ENCODE results near the gene PRKAB2. TPM values are rescaled to one million over a fixed set of nuclear protein-coding genes. Genes with fewer than 3 reads are reported as not detected.

The PRKAB2 gene
- total and polyA plus RNA-seq, 9 of the 15 experiments (the other 6 are each of a cell fraction or from before 2014, with no cell fraction given): 2.3 to 20.8 (median 7.9) TPM

GRCh38 chr1:147201786-147202185 is 29.5 kb upstream of the PRKAB2 start:
- FAIRE-seq (no peak), ATAC-seq (no peak), DNase-seq (ENCODE audit: extremely low read depth in 1 of 4, low spot score in 3 of 4) (no peak)
- ChIA-PET CTCF (ENCODE audit: low intra/inter-chr PET ratio) (no interaction called here), POLR2A (interaction anchor here (0.8 to 1.5 kb wide), 2 partner anchors 9 to 12 kb away, joined by 3 to 5 read pairs; no protein-coding TSS in a partner anchor)
- Histone ChIP-seq H3K9me3 (replicated peaks; ENCODE audit: control insufficient read depth, insufficient read depth, low read depth, low read length) (no peaks in the 10 kb centered on the region), H3K27me3 (ENCODE audit: control insufficient read depth in 2 of 2, insufficient read depth in 2 of 2, low read length in 2 of 2) (peaks cover 0 to 8% of the 10 kb centered on the region in 2 experiments; a peak in 3 of 5 replicates), H3K4me1 (replicated peaks in 1 of 2; ENCODE audit: control insufficient read depth in 2 of 2, insufficient read depth in 2 of 2, low read length in 2 of 2) (no peaks in the 10 kb centered on the region), H3K27ac (ENCODE audit: extremely low read depth, low read depth, low read length) (no peak overlapping the region), H4K20me1 (replicated peaks; ENCODE audit: control insufficient read depth, insufficient read depth, low read length) (no peaks in the 10 kb centered on the region), H3K9me1 (ENCODE audit: control insufficient read depth, insufficient read depth, low read length) (no peaks in the 10 kb centered on the region), H2AFZ (ENCODE audit: low read depth, low read length) (no peak overlapping the region), H3K4me3 (no peak overlapping the region), H3K36me3 (ENCODE audit: control insufficient read depth, insufficient read depth, low read length) (no peaks in the 10 kb centered on the region), H3K4me2 (ENCODE audit: insufficient read depth, low read length) (no peak overlapping the region), H3K9ac (ENCODE audit: insufficient read depth in 1 of 2, low read depth in 2 of 2, low read length in 2 of 2) (no peak overlapping the region), H3K79me2 (ENCODE audit: control insufficient read depth, insufficient read depth, low read length) (no peaks in the 10 kb centered on the region)
- intact Hi-C loops (cut with micrococcal nuclease) (no loop called here), in situ Hi-C loops (cut with MboI) (no loop called here)
- 5% methylated on average over 1 of the region's 1 CpG for WGBS (ENCODE audit: insufficient coverage, low coverage, missing lambda C conversion rate)
- no TSS peak for BruUV-seq (replicated peaks)
- no peak for TF ChIP-seq NR2F6 (CRISPR knock-in tag; IDR thresholded peaks at IDR 0.05)
- TF ChIP-seq ZNF695 (CRISPR knock-in tag; IDR thresholded peaks at IDR 0.05): no peak
- TF ChIP-seq MIER1 (IDR thresholded peaks at IDR 0.05; ENCODE audit: low read depth): no peak
- no peak for TF ChIP-seq SPI1 (IDR thresholded peaks at IDR 0.05; ENCODE audit: borderline replicate concordance, low read depth, low read length)
- TF ChIP-seq, protein P1, sequence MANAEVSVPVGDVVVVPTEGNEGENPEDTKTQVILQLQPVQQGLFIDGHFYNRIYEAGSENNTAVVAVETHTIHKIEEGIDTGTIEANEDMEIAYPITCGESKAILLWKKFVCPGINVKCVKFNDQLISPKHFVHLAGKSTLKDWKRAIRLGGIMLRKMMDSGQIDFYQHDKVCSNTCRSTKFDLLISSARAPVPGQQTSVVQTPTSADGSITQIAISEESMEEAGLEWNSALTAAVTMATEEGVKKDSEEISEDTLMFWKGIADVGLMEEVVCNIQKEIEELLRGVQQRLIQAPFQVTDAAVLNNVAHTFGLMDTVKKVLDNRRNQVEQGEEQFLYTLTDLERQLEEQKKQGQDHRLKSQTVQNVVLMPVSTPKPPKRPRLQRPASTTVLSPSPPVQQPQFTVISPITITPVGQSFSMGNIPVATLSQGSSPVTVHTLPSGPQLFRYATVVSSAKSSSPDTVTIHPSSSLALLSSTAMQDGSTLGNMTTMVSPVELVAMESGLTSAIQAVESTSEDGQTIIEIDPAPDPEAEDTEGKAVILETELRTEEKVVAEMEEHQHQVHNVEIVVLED (CRISPR knock-in tag; IDR thresholded peaks at IDR 0.05): no peak
- TF ChIP-seq ZNF551 (CRISPR knock-in tag; IDR thresholded peaks at IDR 0.05): no peak
- TF ChIP-seq POLR2H (tag; IDR thresholded peaks at IDR 0.05; ENCODE audit: low read depth): no peak
- TF ChIP-seq U2AF1 (optimal IDR thresholded peaks at IDR 0.05; ENCODE audit: low read depth, low read length): no peak
- TF ChIP-seq PCBP1 (IDR thresholded peaks at IDR 0.05; ENCODE audit: low read depth, low read length, poor library complexity, severe bottlenecking): no peak
- TF ChIP-seq TBP (optimal IDR thresholded peaks at IDR 0.05; ENCODE audit: low read depth, low read length): no peak
- TF ChIP-seq ZNF584 (CRISPR knock-in tag; IDR thresholded peaks at IDR 0.05; ENCODE audit: low read depth): no peak
- no peak for TF ChIP-seq NBN (IDR thresholded peaks at IDR 0.05; ENCODE audit: low read depth)
- no peak for TF ChIP-seq PURB (CRISPR knock-in tag; IDR thresholded peaks at IDR 0.05; ENCODE audit: low read depth)
- TF ChIP-seq, protein P2, sequence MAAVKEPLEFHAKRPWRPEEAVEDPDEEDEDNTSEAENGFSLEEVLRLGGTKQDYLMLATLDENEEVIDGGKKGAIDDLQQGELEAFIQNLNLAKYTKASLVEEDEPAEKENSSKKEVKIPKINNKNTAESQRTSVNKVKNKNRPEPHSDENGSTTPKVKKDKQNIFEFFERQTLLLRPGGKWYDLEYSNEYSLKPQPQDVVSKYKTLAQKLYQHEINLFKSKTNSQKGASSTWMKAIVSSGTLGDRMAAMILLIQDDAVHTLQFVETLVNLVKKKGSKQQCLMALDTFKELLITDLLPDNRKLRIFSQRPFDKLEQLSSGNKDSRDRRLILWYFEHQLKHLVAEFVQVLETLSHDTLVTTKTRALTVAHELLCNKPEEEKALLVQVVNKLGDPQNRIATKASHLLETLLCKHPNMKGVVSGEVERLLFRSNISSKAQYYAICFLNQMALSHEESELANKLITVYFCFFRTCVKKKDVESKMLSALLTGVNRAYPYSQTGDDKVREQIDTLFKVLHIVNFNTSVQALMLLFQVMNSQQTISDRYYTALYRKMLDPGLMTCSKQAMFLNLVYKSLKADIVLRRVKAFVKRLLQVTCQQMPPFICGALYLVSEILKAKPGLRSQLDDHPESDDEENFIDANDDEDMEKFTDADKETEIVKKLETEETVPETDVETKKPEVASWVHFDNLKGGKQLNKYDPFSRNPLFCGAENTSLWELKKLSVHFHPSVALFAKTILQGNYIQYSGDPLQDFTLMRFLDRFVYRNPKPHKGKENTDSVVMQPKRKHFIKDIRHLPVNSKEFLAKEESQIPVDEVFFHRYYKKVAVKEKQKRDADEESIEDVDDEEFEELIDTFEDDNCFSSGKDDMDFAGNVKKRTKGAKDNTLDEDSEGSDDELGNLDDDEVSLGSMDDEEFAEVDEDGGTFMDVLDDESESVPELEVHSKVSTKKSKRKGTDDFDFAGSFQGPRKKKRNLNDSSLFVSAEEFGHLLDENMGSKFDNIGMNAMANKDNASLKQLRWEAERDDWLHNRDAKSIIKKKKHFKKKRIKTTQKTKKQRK (IDR thresholded peaks at IDR 0.05; ENCODE audit: borderline replicate concordance, low read depth, low read length): no peak
- no peak for TF ChIP-seq ZKSCAN8 (CRISPR knock-in tag; IDR thresholded peaks at IDR 0.05)
- no peak for TF ChIP-seq ASH1L (IDR thresholded peaks at IDR 0.05; ENCODE audit: borderline replicate concordance, low read depth, partially characterized antibody)
- TF ChIP-seq CHD4 (IDR thresholded peaks at IDR 0.05; ENCODE audit: insufficient read depth, insufficient replicate concordance, low read depth, low read length, poor library complexity, severe bottlenecking): no peak
- TF ChIP-seq ETV5 (CRISPR knock-in tag; IDR thresholded peaks at IDR 0.05; ENCODE audit: low read depth): no peak
